K562 (cell line): ENCODE measurements around the gene CTBS. TPM values are rescaled to one million over a fixed set of nuclear protein-coding genes. Genes with fewer than 3 reads are reported as not detected.

Experiments
- FOXK2 ChIP-seq, 2 experiments: fragments of 450-650 bp; IDR thresholded peaks in 1 of 2; conservative IDR thresholded peaks in 1 of 2; 2 replicates each; pipeline ENCODE4 v1.6.1; 2016; ENCODE audit warnings: low read depth in 2 of 2, mild to moderate bottlenecking in 1 of 2
- polyA plus RNA-seq, 8 experiments: library from polyadenylated mRNA; depleted of rRNA in 4 of 8; stranded (reverse) in 5 of 8; unstranded in 3 of 8; fragments of >200 nt; fragmentation: Nextera tagmentation in 2 of 8; fragmentation: Illumina TruSeq in 1 of 8; extraction: Ambion mirVana in 2 of 8; extraction: Trizol in 1 of 8; gene quantifications; 2 replicates each; pipeline versions ENCODE4 v1.2.1 to v1.2.3, GENCODE V29; 2011 to 2014; ENCODE audit warnings: inconsistent platforms in 1 of 8, missing spikeins in 1 of 8
- total RNA-seq, 7 experiments: library from RNA; depleted of rRNA in 6 of 7; stranded (reverse); fragments of >200 nt in 6 of 7; fragmentation: Illumina TruSeq in 2 of 7; extraction: Trizol in 2 of 7; gene quantifications; 2 replicates each; pipeline versions ENCODE4 v1.2.1 to v1.2.3, GENCODE V29; 2011 to 2021; ENCODE audit warnings: low replicate concordance in 1 of 7
- TF ChIP-seq, protein P1 (sequence below), 2 experiments: fragments of 450-650 bp; formaldehyde crosslinking in 1 of 2; IDR thresholded peaks; 2 replicates each; pipeline versions ENCODE4 v1.4.0 to v1.6.1; 2014 to 2020; ENCODE audit warnings: mild to moderate bottlenecking in 2 of 2, borderline replicate concordance in 1 of 2, low read depth in 1 of 2

CTBS gene
- total and polyA plus RNA-seq, 9 of the 15 experiments (the other 6 are each of a cell fraction or from before 2014, with no cell fraction given), result 3.0 to 19.8 (median 9.9) TPM

DNA sequence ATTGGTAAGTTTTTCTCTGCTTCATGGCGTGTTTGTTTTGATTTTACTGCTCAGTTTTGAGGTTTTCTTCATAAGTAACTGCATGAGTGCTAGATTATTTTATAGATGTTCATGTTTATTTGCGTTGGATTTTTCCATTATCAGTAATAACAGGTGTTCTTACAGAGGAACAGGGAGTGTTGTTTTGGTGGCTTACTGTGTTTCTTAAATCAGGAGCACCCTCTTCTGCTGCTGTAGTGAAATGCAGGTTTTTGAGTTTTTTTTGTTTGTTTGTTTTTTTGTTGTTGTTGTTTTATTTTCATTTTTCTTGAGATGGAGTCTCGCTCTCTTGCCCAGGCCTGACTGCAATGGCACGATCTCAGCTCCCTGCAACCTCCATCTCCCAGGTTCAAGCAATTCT, 32.6 kb downstream of the CTBS start (continued):
- TF ChIP-seq, protein P1, sequence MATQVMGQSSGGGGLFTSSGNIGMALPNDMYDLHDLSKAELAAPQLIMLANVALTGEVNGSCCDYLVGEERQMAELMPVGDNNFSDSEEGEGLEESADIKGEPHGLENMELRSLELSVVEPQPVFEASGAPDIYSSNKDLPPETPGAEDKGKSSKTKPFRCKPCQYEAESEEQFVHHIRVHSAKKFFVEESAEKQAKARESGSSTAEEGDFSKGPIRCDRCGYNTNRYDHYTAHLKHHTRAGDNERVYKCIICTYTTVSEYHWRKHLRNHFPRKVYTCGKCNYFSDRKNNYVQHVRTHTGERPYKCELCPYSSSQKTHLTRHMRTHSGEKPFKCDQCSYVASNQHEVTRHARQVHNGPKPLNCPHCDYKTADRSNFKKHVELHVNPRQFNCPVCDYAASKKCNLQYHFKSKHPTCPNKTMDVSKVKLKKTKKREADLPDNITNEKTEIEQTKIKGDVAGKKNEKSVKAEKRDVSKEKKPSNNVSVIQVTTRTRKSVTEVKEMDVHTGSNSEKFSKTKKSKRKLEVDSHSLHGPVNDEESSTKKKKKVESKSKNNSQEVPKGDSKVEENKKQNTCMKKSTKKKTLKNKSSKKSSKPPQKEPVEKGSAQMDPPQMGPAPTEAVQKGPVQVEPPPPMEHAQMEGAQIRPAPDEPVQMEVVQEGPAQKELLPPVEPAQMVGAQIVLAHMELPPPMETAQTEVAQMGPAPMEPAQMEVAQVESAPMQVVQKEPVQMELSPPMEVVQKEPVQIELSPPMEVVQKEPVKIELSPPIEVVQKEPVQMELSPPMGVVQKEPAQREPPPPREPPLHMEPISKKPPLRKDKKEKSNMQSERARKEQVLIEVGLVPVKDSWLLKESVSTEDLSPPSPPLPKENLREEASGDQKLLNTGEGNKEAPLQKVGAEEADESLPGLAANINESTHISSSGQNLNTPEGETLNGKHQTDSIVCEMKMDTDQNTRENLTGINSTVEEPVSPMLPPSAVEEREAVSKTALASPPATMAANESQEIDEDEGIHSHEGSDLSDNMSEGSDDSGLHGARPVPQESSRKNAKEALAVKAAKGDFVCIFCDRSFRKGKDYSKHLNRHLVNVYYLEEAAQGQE (IDR thresholded peaks at IDR 0.05; ENCODE audit: borderline replicate concordance), result peak; percentile 49; the same call in 1 of the 2 replicates
- TF ChIP-seq, protein P1 (CRISPR knock-in tag; IDR thresholded peaks at IDR 0.05; ENCODE audit: low read depth), result no peak
- TF ChIP-seq FOXK2 (conservative IDR thresholded peaks at IDR 0.05 in 1 of 2, IDR thresholded peaks at IDR 0.05 in 1 of 2; ENCODE audit: low read depth in 2 of 2), result peak in 1 of 2 experiments; percentile 43; a peak in 2 of 4 replicates
- TF ChIP-seq, all 486 proteins: peak for 5
